Measurements from ENCODE around the gene GALNT14.

Gene GALNT14

GRCh38 chr2:31090188-31090587, 48.1 kb downstream of the GALNT14 start:
- in situ Hi-C loops (cut with HindIII; ENCODE audit: low pct_unique_long_range_greater_than_20kb, low sequenced_read_pairs): no loop called here
- no peak for TF ChIP-seq JUND (IDR thresholded peaks at IDR 0.05; ENCODE audit: low read depth)
- no peak for DNase-seq (ENCODE audit: low read depth in 1 of 2, low spot score in 1 of 2)

- DNase-seq (ENCODE audit: low read depth in 1 of 2, low spot score in 1 of 2): no peak
- TF ChIP-seq JUND (IDR thresholded peaks at IDR 0.05; ENCODE audit: low read depth): no peak
- in situ Hi-C loops (cut with HindIII; ENCODE audit: low pct_unique_long_range_greater_than_20kb, low sequenced_read_pairs): no loop called here
Observed at GRCh38 chr2:31089645-31090044, 48.6 kb downstream of the GALNT14 start.

DNA sequence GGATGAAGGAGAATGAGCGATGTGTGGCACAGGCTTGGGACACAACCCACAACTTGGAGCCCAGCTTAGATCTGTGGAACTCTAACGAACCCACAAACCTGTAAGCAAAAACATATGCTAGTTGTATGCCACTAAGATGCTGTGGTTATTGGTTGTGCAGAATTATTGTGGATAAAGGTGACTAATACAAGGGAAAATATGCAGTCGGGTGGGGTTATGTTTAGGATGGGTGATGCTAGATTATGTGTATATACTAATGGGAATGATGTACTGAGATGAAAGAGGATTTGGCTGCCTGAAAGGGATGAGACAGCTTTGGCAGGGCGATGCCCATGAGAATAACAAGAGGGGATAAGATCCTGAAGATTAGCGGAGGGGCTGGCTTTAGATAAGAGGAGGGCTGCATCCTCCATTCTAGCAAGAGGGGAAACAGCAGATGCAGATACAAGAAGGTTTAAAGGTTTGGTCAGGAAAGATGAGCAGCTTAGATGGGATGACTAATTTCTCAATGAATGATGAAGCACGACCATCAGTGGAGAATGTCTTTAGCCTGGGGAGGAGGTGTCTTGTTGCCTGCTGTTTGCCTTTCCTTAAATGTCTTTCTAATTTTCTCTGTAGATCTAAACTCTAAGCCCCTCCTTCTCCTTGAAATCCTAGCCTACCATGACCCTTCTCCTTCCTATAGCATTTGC, 49.6 kb downstream of the GALNT14 start:
- no peak for TF ChIP-seq JUND (IDR thresholded peaks at IDR 0.05; ENCODE audit: low read depth)
- in situ Hi-C loops (cut with HindIII; ENCODE audit: low pct_unique_long_range_greater_than_20kb, low sequenced_read_pairs): no loop called here
- DNase-seq (ENCODE audit: low read depth in 1 of 2, low spot score in 1 of 2): no peak

- DNase-seq (ENCODE audit: low read depth in 1 of 2, low spot score in 1 of 2): no peak
- in situ Hi-C loops (cut with HindIII; ENCODE audit: low pct_unique_long_range_greater_than_20kb, low sequenced_read_pairs): no loop called here
- TF ChIP-seq JUND (IDR thresholded peaks at IDR 0.05; ENCODE audit: low read depth): no peak
Observed at GRCh38 chr2:31087491-31087890, 50.7 kb downstream of the GALNT14 start.

DNA sequence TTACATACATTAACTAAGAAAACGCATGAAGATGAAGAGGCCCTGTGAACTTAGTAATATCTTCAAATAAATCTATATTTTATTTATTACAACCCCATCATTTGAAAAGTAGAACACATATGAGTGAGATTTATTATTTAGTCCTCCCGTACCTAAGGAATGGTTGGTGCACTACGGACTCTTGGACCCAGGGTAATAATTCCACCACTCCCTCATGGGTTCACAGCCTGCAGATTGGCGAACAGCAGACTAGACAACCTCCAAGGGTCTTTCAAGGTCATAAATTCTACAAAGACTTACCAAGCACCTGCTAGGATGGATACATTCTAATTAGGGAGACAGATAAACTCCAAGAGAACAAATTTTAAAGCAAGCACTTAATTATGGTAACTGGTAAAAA, 51.6 kb downstream of the GALNT14 start:
- in situ Hi-C loops (cut with HindIII; ENCODE audit: low pct_unique_long_range_greater_than_20kb, low sequenced_read_pairs): no loop called here

GRCh38 chr2:31083234-31083993, 54.8 kb downstream of the GALNT14 start:
- in situ Hi-C loops (cut with HindIII; ENCODE audit: low pct_unique_long_range_greater_than_20kb, low sequenced_read_pairs): no loop called here
- DNase-seq (ENCODE audit: low read depth in 1 of 2, low spot score in 1 of 2): no peak
- TF ChIP-seq JUND (IDR thresholded peaks at IDR 0.05; ENCODE audit: low read depth): no peak

More for the DNA sequence above, 51.6 kb downstream of the GALNT14 start:
- TF ChIP-seq JUND (IDR thresholded peaks at IDR 0.05; ENCODE audit: low read depth): no peak
- no peak for DNase-seq (ENCODE audit: low read depth in 1 of 2, low spot score in 1 of 2)

GRCh38 chr2:31082002-31082401, 56.2 kb downstream of the GALNT14 start:
- DNase-seq (ENCODE audit: low read depth in 1 of 2, low spot score in 1 of 2): no peak
- no peak for TF ChIP-seq JUND (IDR thresholded peaks at IDR 0.05; ENCODE audit: low read depth)
- in situ Hi-C loops (cut with HindIII; ENCODE audit: low pct_unique_long_range_greater_than_20kb, low sequenced_read_pairs): no loop called here

DNA sequence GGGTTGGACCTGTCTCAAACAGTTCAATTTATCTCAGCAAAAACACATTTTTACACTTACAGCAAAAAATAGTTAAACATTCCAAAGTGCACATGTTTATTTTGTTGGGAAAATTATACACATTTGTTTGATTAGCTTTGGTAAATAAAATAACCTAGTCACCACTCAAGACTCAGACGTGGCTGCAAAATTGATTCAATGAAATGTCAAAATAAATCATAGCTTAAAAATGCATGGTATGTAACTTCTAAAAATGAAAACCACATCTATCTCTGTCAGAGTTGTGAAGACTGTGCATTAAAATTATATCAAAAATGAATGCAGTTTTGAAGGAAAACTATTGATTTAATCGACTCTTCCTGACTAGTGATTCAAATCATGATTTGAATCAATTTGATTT, 56.7 kb downstream of the GALNT14 start:
- no peak for TF ChIP-seq JUND (IDR thresholded peaks at IDR 0.05; ENCODE audit: low read depth)
- in situ Hi-C loops (cut with HindIII; ENCODE audit: low pct_unique_long_range_greater_than_20kb, low sequenced_read_pairs): no loop called here
- DNase-seq (ENCODE audit: low read depth in 1 of 2, low spot score in 1 of 2): no peak

GRCh38 chr2:31080361-31080760, 57.9 kb downstream of the GALNT14 start:
- TF ChIP-seq JUND (IDR thresholded peaks at IDR 0.05; ENCODE audit: low read depth): no peak
- in situ Hi-C loops (cut with HindIII; ENCODE audit: low pct_unique_long_range_greater_than_20kb, low sequenced_read_pairs): no loop called here

GRCh38 chr2:31079665-31080064, 58.6 kb downstream of the GALNT14 start:
- TF ChIP-seq JUND (IDR thresholded peaks at IDR 0.05; ENCODE audit: low read depth): no peak
- DNase-seq (ENCODE audit: low read depth in 1 of 2, low spot score in 1 of 2): no peak

More at GRCh38 chr2:31080361-31080760, 57.9 kb downstream of the GALNT14 start:
- DNase-seq (ENCODE audit: low read depth in 1 of 2, low spot score in 1 of 2): no peak

DNA sequence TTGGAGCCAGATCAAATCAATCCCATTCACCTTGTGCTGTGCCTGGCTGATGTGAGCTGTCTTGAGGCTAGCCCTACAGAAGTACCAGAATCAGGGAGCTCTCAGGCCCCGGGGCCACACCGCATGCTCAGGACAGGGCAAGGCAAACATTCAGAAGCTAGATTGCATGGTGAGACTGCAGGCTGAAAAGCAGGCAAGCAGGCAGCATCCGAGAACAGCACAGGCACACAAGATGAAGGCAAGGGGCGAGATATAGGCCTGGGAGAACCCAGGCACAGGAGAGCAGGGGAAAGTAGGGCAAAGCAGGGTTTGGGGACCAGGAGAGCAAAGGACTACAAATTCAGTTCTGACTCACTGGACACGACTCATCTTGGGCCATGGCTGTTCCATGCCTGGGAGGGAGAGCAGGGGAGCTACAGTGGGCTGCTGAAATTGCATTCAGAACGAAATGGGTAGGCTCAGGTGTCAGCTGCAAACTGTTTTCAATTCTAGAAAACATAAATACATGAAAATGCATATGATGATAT, 59.6 kb downstream of the GALNT14 start:
- DNase-seq (ENCODE audit: low read depth in 1 of 2, low spot score in 1 of 2): no peak
- in situ Hi-C loops (cut with HindIII; ENCODE audit: low pct_unique_long_range_greater_than_20kb, low sequenced_read_pairs): no loop called here
- no peak for TF ChIP-seq JUND (IDR thresholded peaks at IDR 0.05; ENCODE audit: low read depth)

More at GRCh38 chr2:31079665-31080064, 58.6 kb downstream of the GALNT14 start:
- in situ Hi-C loops (cut with HindIII; ENCODE audit: low pct_unique_long_range_greater_than_20kb, low sequenced_read_pairs): no loop called here

DNA sequence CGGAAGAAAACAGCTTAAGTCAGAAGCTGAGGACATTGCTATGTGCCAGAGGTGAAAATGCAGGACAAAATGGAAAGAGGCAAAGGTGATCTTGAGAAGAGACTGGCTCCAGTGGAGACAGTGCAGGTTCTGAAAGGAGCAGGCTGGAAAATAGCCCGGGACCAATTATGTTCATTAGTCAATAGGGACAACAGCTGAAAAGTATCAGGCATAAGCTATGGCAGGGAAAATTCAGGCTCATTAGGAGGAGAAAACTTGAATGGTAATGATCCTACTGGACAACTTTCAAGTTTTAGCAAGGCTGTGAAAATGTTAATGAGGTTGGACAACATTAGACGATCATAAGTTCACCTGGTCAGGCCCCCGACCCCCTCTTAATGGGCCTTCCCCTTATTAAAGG, 60.2 kb downstream of the GALNT14 start:
- no peak for DNase-seq (ENCODE audit: low read depth in 1 of 2, low spot score in 1 of 2)
- in situ Hi-C loops (cut with HindIII; ENCODE audit: low pct_unique_long_range_greater_than_20kb, low sequenced_read_pairs): no loop called here
- TF ChIP-seq JUND (IDR thresholded peaks at IDR 0.05; ENCODE audit: low read depth): no peak

- TF ChIP-seq JUND (IDR thresholded peaks at IDR 0.05; ENCODE audit: low read depth): no peak
- no peak for DNase-seq (ENCODE audit: low read depth in 1 of 2, low spot score in 1 of 2)
- in situ Hi-C loops (cut with HindIII; ENCODE audit: low pct_unique_long_range_greater_than_20kb, low sequenced_read_pairs): no loop called here
Observed at GRCh38 chr2:31075941-31076590, 62.2 kb downstream of the GALNT14 start.

All from T47D (cell line).